Muscle of arm (tissue), 14 donors: ENCODE data around the gene SLC46A1. TPM values are rescaled to one million over a fixed set of nuclear protein-coding genes. Genes with fewer than 3 reads are reported as not detected.
A peak's percentile ranks its signal among the peaks of the same experiment; 100 is the strongest.
"Not testable (repeated sequence)": the region's sequence is repeated elsewhere in the genome, so short reads cannot be mapped to it uniquely, and the experiment has no call there.

Experiments
- DNase-seq: peaks from one replicate; pipeline ENCODE4 v3.0.0-alpha.2; 2013
- long read RNA-seq, 11 donors: transcript quantifications; one replicate each; lab custom pipeline, GENCODE V29; 2026
- polyA plus RNA-seq, 12 donors: library from polyadenylated mRNA; unstranded; fragments of 120-200 nt; gene quantifications; one replicate each; pipeline ENCODE4 v1.2.1, GENCODE V29; 2013; ENCODE audit not compliant: insufficient read length in 12 of 12

Gene SLC46A1
- 10 to 100 TPM in 3 of 12 donors, 1 to 10 TPM in 8, not detected in 1; 6.3 to 10.2 (median 9.0) TPM for polyA plus RNA-seq
- long read RNA-seq, donor 1, full-length matches to known transcripts: 32 of 38 reads
- long read RNA-seq, donor 1, partial matches to known transcripts: 6 of 38 reads
- long read RNA-seq, donor 1, other reads (novel, unspliced or antisense): 0 of 38 reads
- long read RNA-seq, donor 2, full-length matches to known transcripts: 8 of 8 reads
- long read RNA-seq, donor 2, partial matches to known transcripts: 0 of 8 reads
- long read RNA-seq, donor 2, other reads (novel, unspliced or antisense): 0 of 8 reads
- long read RNA-seq, donor 3, full-length matches to known transcripts: 4 of 4 reads
- long read RNA-seq, donor 3, partial matches to known transcripts: 0 of 4 reads
- long read RNA-seq, donor 3, other reads (novel, unspliced or antisense): 0 of 4 reads
- long read RNA-seq, donor 4, full-length matches to known transcripts: 1 of 1 reads
- long read RNA-seq, donor 4, partial matches to known transcripts: 0 of 1 reads
- long read RNA-seq, donor 4, other reads (novel, unspliced or antisense): 0 of 1 reads
- long read RNA-seq, donor 5, full-length matches to known transcripts: 6 of 6 reads
- long read RNA-seq, donor 5, partial matches to known transcripts: 0 of 6 reads
- long read RNA-seq, donor 5, other reads (novel, unspliced or antisense): 0 of 6 reads
- long read RNA-seq, donor 6, full-length matches to known transcripts: 3 of 3 reads
- long read RNA-seq, donor 6, partial matches to known transcripts: 0 of 3 reads
- long read RNA-seq, donor 6, other reads (novel, unspliced or antisense): 0 of 3 reads
- long read RNA-seq, donor 7, partial matches to known transcripts: 0 of 2 reads
- long read RNA-seq, donor 7, other reads (novel, unspliced or antisense): 0 of 2 reads
- long read RNA-seq, donor 8, full-length matches to known transcripts: 10 of 10 reads
- long read RNA-seq, donor 8, partial matches to known transcripts: 0 of 10 reads
- long read RNA-seq, donor 8, other reads (novel, unspliced or antisense): 0 of 10 reads
- long read RNA-seq, donor 9, partial matches to known transcripts: 0 of 3 reads
- long read RNA-seq, donor 9, other reads (novel, unspliced or antisense): 0 of 3 reads
- long read RNA-seq, donor 10, full-length matches to known transcripts: 5 of 5 reads
- long read RNA-seq, donor 10, partial matches to known transcripts: 0 of 5 reads
- long read RNA-seq, donor 10, other reads (novel, unspliced or antisense): 0 of 5 reads
- long read RNA-seq, donor 11, full-length matches to known transcripts: 4 of 4 reads
- long read RNA-seq, donor 11, partial matches to known transcripts: 0 of 4 reads
- long read RNA-seq, donor 11, other reads (novel, unspliced or antisense): 0 of 4 reads

- peak; percentile 67 for DNase-seq
Measured at GRCh38 chr17:28405632-28406472, at the start of gene SLC46A1. SLC46A1 (minus strand) TSS chr17:28406212; CDS start chr17:28406114, 98 bp downstream.

DNA sequence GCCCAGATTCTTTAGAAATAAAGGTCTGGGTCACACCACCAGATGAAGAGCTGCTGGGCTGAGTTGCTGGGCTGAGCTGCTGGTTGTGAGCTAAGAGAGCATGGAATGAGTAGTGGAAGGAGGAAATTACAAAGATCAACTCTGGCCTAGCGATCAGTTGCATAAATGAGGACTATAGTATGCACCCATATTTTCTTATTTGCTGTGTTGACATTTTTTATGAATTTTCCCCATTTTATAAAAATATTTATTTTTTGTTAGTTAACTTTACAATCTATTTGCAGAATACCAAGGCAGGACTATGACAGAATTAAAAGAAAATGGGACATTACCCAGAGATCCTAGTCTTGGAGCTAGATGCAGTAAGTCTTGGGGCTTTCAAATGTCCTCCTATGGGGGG lies 43.8 kb upstream of the SLC46A1 start:
- no peak for DNase-seq

DNA sequence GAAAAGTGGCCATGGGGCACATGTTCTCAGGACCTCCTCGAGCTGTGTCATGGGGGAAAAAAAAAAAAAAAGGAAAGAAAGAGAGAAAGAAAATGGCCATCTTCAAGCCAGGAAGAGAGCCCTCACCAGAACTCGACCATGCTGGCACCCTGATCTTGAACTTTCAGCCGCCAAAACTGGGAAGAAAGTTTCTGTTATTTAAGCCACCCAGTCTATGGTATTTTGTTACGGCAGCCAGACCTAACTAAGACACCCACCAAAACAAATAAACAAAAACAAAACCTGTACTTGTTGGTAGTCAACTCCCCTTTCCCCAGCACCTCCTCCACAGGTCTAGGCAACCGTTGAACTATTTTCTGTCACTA lies 41.4 kb upstream of the SLC46A1 start:
- no peak for DNase-seq

DNA sequence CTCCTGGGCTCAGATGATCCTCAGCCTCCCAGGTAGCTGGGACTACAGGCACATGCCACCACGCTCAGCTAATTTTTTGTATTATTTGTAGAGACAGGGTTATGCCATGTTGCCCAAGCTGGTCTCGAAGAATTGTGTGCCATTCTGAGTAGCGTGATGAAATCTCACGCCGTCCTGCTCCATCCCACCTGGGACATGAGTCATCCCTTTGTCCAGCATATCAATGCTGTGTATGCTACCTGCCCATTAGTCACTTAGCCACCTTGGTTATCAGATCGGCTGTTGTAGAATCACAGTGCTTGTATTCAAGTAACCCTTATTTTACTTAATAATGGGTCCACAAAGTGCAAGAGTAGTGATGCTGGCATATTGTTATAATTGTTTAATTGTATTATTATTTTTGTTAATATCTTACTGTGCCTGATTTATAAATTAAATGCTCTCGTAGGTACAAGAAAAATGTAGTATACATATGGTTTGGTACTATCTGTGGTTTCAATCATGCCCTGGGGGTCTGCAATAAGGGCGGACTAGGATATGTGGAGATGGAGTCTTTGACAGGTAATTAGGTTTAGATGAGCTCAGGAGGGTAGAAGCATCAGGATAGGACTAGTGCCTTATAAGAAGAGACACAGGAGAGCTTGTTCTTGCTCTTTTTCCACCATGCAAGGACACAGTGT lies 40.8 kb upstream of the SLC46A1 start:
- no peak for DNase-seq

DNA sequence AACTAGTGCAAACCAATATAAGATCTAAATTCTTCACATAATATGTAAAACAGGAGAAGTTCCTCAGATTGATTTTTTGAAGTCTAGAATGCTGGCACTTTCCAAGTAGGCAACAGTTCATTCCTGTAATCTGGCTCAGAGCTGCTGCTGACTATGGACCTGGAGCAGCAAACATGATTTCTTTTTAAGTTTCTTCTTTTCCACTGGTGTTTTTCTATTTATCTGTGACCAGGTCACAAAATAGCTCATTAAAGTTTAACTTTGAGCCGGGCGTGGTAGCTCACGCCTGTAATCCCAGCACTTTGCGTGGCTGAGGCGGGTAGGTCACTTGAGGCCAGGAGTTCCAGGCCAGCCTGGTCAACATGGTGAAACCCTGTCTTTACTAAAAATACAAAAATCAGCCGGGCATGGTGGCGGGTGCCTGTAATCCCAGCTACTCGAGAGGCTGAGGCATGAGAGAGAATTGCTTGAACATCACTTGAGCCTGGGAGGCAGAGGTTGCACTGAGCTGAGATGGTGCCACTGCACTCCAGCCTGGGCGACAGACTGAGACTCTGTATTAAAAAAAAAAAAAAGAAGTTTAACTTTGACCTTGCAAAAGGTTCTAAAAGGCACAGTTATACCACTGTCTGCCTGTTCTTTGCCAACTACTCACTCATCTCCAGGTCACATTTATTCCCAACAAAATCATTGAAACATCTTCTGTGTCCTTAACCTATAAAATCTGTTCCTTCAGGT lies 38.1 kb upstream of the SLC46A1 start:
- DNase-seq: no peak

DNA sequence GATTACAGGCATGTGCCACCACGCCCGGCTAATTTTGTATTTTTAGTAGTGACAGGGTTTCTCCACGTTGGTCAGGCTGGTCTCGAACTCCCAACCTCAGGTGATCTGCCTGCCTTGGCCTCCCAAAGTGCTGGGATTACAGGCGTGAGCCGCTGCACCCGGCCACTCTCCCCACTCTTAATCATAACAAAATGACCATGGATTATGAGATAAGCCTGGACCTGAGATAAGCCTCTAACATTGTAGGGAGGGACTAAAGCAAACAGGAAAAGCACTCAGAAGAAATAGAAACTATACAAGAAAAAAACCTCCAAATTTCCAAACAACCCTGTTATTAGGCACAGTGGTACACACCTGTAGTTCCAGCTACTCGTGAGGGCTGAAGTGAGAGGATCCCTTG lies 28.3 kb upstream of the SLC46A1 start:
- DNase-seq: not testable (repeated sequence)

DNA sequence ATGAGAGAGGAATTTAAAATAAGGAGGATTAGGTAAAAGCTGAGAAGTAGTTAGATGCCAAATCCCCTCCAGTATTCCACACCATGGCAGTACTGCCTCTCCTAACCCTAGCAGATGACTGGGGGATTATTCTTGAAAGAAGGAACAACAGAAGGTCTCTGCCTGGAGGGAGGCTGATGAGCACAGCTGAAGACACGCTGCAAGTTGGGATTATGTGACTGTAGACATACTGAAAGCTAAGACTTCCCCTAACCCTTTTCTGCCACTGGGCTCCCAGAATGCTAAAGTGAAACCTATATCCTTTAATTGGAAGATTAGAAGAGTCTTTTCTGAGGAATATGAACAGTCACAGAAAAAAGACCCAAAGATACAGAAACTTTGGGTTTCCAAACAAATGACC lies 27.7 kb upstream of the SLC46A1 start:
- no peak for DNase-seq

- DNase-seq: not testable (repeated sequence)
Measured at GRCh38 chr17:28427982-28428381, 22.0 kb upstream of the SLC46A1 start.

GRCh38 chr17:28427371-28427770 lies 21.4 kb upstream of the SLC46A1 start:
- no peak for DNase-seq

DNA sequence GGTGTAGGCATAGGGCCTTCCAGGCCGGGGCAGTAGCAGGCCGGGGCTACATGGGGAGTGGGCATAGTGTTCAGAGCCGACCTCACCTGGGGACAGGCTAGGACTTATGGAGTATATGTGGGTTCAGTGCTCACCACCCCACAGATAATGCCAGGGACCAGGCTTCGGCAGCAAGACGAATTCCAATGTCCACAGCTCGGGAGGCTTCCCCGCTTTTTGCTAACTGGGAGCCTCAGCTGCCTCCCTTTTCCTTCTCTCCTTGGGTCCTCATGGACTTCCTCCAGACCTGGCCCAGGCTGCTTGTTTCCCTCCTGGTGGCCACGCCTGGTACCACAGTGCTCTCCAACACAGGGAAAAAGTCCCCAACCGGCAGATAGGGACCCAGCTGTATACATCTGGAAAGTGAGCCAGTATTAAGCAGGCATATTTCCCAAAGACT lies 20.1 kb upstream of the SLC46A1 start:
- no peak for DNase-seq

DNA sequence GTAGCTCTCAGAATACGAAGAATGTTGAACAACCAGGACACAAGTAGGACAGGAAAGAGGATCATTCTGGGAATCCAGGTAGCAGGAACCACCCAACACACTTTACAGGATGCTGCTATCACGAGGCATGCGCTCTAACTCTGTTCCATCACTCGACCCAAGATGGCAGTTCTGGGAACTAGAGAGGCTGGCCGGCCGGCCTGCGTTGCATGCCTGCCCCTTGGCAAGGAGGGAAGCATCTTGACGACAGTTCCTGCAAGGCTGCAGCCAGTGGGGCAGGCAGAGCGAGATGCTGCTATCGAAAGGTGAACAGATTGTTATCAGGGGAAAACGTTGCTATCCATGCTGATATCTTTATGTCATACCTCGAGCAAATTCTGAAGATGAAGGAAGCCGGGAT lies 19.2 kb upstream of the SLC46A1 start:
- DNase-seq: no peak

DNA sequence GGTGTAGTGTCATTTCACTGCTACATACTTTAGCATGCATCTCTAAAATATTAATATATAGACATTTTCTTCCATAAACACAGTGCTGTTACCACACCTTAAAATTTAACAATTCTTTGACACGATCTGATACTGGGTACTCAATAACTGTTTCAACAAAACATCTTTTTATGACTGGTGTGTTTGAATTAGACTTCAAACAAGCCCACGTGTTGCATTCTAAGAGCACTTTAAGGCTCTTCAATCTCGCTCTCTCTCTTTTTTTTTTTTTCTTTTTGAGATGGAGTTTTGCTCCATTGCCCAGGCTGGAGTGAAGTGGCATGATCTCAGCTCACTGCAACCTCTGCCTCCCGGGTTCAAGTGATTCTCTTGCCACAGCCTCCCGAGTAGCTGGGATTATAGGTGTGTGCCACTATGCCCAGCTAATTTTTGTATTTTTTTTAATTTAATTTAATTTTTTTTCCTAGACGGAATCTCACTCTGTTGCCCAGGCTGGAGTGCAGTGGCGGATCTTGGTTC lies 15.8 kb upstream of the SLC46A1 start:
- no peak for DNase-seq

GRCh38 chr17:28416703-28417311 lies 10.8 kb upstream of the SLC46A1 start:
- DNase-seq: no peak

- no peak for DNase-seq
Measured at GRCh38 chr17:28415886-28416285, 9.9 kb upstream of the SLC46A1 start.

GRCh38 chr17:28413804-28414203 lies 7.8 kb upstream of the SLC46A1 start:
- no peak for DNase-seq

GRCh38 chr17:28412099-28412498 lies 6.1 kb upstream of the SLC46A1 start:
- no peak for DNase-seq

- no peak for DNase-seq
Measured at GRCh38 chr17:28407974-28408306, 1.9 kb upstream of the SLC46A1 start.

- DNase-seq: no peak
Measured at GRCh38 chr17:28407130-28407973, 1.3 kb upstream of the SLC46A1 start.
